IMR-90 (cell line): ENCODE data around the gene ADAMTS14. TPM values are rescaled to one million over a fixed set of nuclear protein-coding genes. Genes with fewer than 3 reads are reported as not detected.

Source experiments
- ATAC-seq: fragments of 200-7000 bp; cut with Tn5 transposase; 2 replicates; pipeline ENCODE4 v1.9.1; 2020; ENCODE audit warnings: low read depth, mild to moderate bottlenecking, moderate library complexity
- BruUV-seq: library from RNA; stranded (reverse); fragments of 400-500 nt; replicated peaks from 2 replicates; lab custom pipeline; 2021; lab: Mats Ljungman, UMichigan
- CTCF ChIA-PET: fragments of 300-600 bp; formaldehyde crosslinking; extraction: SDS; loops from one replicate; lab custom pipeline; 2021; ENCODE audit warnings: antibody characterized with exemption; lab: Yijun Ruan, JAX
- POLR2A ChIA-PET: fragments of 300-600 bp; sonication (Branson Sonifier 250); formaldehyde crosslinking; loops from one replicate; lab custom pipeline; 2022; ENCODE audit warnings: antibody characterized with exemption; ENCODE audit not compliant: unreplicated experiment; lab: Charles Lee
- DNase-seq: peaks from one replicate; pipeline ENCODE4 v3.0.0; 2013
- H2AFZ ChIP-seq: replicated peaks from 2 replicates; pipeline ENCODE3; 2013; ENCODE audit warnings: low read length, mild to moderate bottlenecking; ENCODE audit not compliant: poor library complexity
- H2AK5ac ChIP-seq: 2 replicates; pipeline ENCODE4 v1.6.1; 2013; ENCODE audit warnings: low read depth, low read length, inconsistent platforms
- H2AK9ac ChIP-seq: replicated peaks from 2 replicates; pipeline ENCODE3; 2013; ENCODE audit warnings: mild to moderate bottlenecking, low read depth, low read length, moderate library complexity; ENCODE audit not compliant: poor library complexity
- H2BK120ac ChIP-seq: 2 replicates; pipeline ENCODE4 v1.6.1; 2013; ENCODE audit warnings: low read depth, low read length, inconsistent platforms
- H2BK15ac ChIP-seq: 3 replicates; pipeline ENCODE4 v1.6.1; 2013; ENCODE audit warnings: low read depth, low read length, inconsistent platforms
- H2BK20ac ChIP-seq: 2 replicates; pipeline ENCODE4 v1.6.1; 2013; ENCODE audit warnings: low read depth, mild to moderate bottlenecking, inconsistent platforms, low read length, moderate library complexity
- H2BK5ac ChIP-seq: 2 replicates; pipeline ENCODE4 v1.6.1; 2013; ENCODE audit warnings: mild to moderate bottlenecking, low read depth, low read length, inconsistent platforms; ENCODE audit not compliant: poor library complexity, severe bottlenecking
- H3K14ac ChIP-seq: replicated peaks from 2 replicates; pipeline ENCODE4 v1.6.1; 2013; ENCODE audit warnings: low read depth, low read length, inconsistent platforms
- H3K18ac ChIP-seq: 2 replicates; pipeline ENCODE4 v1.6.1; 2013; ENCODE audit warnings: low read depth, low read length, control low read depth
- H3K23ac ChIP-seq: 2 replicates; pipeline ENCODE4 v1.6.1; 2013; ENCODE audit warnings: low read depth, low read length, inconsistent platforms
- H3K27ac ChIP-seq: 2 replicates; pipeline ENCODE4 v1.5.1; 2013; ENCODE audit warnings: mild to moderate bottlenecking, control low read depth, low read length; ENCODE audit not compliant: insufficient read depth
- H3K27me3 ChIP-seq: 2 replicates; pipeline ENCODE4 v1.6.1; 2013; ENCODE audit warnings: low read length; ENCODE audit not compliant: control insufficient read depth, insufficient read depth
- H3K36me3 ChIP-seq: 2 replicates; pipeline ENCODE4 v1.6.1; 2013; ENCODE audit warnings: low read length, mixed read lengths; ENCODE audit not compliant: control insufficient read depth, insufficient read depth
- H3K4ac ChIP-seq: 2 replicates; pipeline ENCODE4 v1.6.1; 2013; ENCODE audit warnings: low read depth, low read length, inconsistent platforms
- H3K4me1 ChIP-seq: 2 replicates; pipeline ENCODE4 v1.6.1; 2013; ENCODE audit warnings: low read length, mixed read lengths; ENCODE audit not compliant: control insufficient read depth, insufficient read depth
- H3K4me2 ChIP-seq: 2 replicates; pipeline ENCODE4 v1.6.1; 2013; ENCODE audit warnings: low read depth, mild to moderate bottlenecking, control low read depth, low read length, moderate library complexity
- H3K4me3 ChIP-seq: 2 replicates; pipeline ENCODE4 v1.5.1; 2013; ENCODE audit warnings: low read depth, mild to moderate bottlenecking, control low read depth, low read length, moderate library complexity; ENCODE audit not compliant: insufficient read depth
- H3K56ac ChIP-seq: 2 replicates; pipeline ENCODE4 v1.6.1; 2013; ENCODE audit warnings: low read length, inconsistent platforms; ENCODE audit not compliant: insufficient read depth; ENCODE audit errors: extremely low read depth
- H3K79me1 ChIP-seq, 2 experiments: 2 replicates each; pipeline ENCODE4 v1.6.1; 2013; ENCODE audit warnings: low read length in 2 of 2, inconsistent platforms in 1 of 2, low read depth in 1 of 2
- H3K9ac ChIP-seq: 2 replicates; pipeline ENCODE4 v1.6.1; 2013; ENCODE audit warnings: low read depth, low read length, control low read depth
- H3K9me1 ChIP-seq: 2 replicates; pipeline ENCODE4 v1.6.1; 2013; ENCODE audit warnings: low read length, inconsistent platforms; ENCODE audit not compliant: insufficient read depth
- H3K9me3 ChIP-seq: 2 replicates; pipeline ENCODE4 v1.6.1; 2013; ENCODE audit warnings: low read length; ENCODE audit not compliant: control insufficient read depth, insufficient read depth
- H4K20me1 ChIP-seq: 2 replicates; pipeline ENCODE4 v1.6.1; 2013; ENCODE audit warnings: low read length, inconsistent platforms; ENCODE audit not compliant: insufficient read depth
- H4K5ac ChIP-seq: 2 replicates; pipeline ENCODE4 v1.6.1; 2013; ENCODE audit warnings: mild to moderate bottlenecking, low read depth, low read length, control low read depth
- H4K8ac ChIP-seq, 2 experiments: 2 replicates each; pipeline ENCODE4 v1.6.1; 2013; ENCODE audit warnings: low read depth in 2 of 2, low read length in 2 of 2, control low read depth in 1 of 2, inconsistent platforms in 1 of 2
- H4K91ac ChIP-seq: 2 replicates; pipeline ENCODE4 v1.6.1; 2013; ENCODE audit warnings: low read depth, low read length, inconsistent platforms; ENCODE audit not compliant: insufficient read depth
- BHLHE40 ChIP-seq: fragments of 150-350 bp; IDR thresholded peaks from 2 replicates; pipeline ENCODE4 v1.6.1; 2016; ENCODE audit warnings: mild to moderate bottlenecking, low read depth, low read length
- MAZ ChIP-seq: IDR thresholded peaks from 2 replicates; pipeline ENCODE4 v1.6.1; 2012; ENCODE audit warnings: low read depth, mild to moderate bottlenecking, low read length, improper control_type of control experiment, moderate library complexity, borderline replicate concordance
- RFX5 ChIP-seq: IDR thresholded peaks from 2 replicates; pipeline ENCODE4 v1.8.0; 2012; ENCODE audit warnings: low read depth, mild to moderate bottlenecking, low read length, moderate library complexity
- WGBS, 2 experiments: methylation state at CpG; one replicate each; pipeline versions ENCODE4 v1.1.5 to v1.1.7; 2013; ENCODE audit warnings: missing lambda C conversion rate in 2 of 2; ENCODE audit not compliant: insufficient read length in 1 of 2; ENCODE audit errors: extremely low coverage in 2 of 2; 5-methylcytosine and 5-hydroxymethylcytosine counted together
- dilution Hi-C: fragments of 300-500 bp; cut with HindIII; formaldehyde crosslinking; loops from one replicate; pipeline ENCODE4 v1.14.3; 2018; ENCODE audit warnings: low sequenced_read_pairs; ENCODE audit not compliant: unreplicated experiment
- in situ Hi-C: fragments of 300-500 bp; cut with MboI; formaldehyde crosslinking; loops from 3 replicates; pipeline ENCODE4 v1.14.3; 2019; ENCODE audit warnings: low sequenced_read_pairs, inconsistent platforms, mixed read lengths
- intact Hi-C: fragments of 100-400 bp; cut with micrococcal nuclease; formaldehyde crosslinking; loops from 2 replicates; pipeline ENCODE4 v1.10.0; 2022
- polyA plus RNA-seq, 3 experiments: library from polyadenylated mRNA; depleted of rRNA; stranded (reverse); fragments of >200 nt; gene quantifications; 2 replicates each; pipeline ENCODE4 v1.2.3, GENCODE V29; 2012; ENCODE audit warnings: low replicate concordance in 1 of 3
- total RNA-seq: library from RNA; depleted of rRNA; stranded (reverse); fragments of >200 nt; gene quantifications from 2 replicates; pipeline ENCODE4 v1.2.3, GENCODE V29; 2012
- TF ChIP-seq, protein P1 (sequence below): fragments of 150-350 bp; IDR thresholded peaks from 2 replicates; pipeline ENCODE4 v1.6.1; 2017; ENCODE audit warnings: mild to moderate bottlenecking, antibody characterized with exemption, low read length, low read depth

Gene ADAMTS14
- total and polyA plus RNA-seq, 2 of the 4 experiments (the other 2 are of a cell fraction), result under 0.01 to 0.31 TPM

DNA sequence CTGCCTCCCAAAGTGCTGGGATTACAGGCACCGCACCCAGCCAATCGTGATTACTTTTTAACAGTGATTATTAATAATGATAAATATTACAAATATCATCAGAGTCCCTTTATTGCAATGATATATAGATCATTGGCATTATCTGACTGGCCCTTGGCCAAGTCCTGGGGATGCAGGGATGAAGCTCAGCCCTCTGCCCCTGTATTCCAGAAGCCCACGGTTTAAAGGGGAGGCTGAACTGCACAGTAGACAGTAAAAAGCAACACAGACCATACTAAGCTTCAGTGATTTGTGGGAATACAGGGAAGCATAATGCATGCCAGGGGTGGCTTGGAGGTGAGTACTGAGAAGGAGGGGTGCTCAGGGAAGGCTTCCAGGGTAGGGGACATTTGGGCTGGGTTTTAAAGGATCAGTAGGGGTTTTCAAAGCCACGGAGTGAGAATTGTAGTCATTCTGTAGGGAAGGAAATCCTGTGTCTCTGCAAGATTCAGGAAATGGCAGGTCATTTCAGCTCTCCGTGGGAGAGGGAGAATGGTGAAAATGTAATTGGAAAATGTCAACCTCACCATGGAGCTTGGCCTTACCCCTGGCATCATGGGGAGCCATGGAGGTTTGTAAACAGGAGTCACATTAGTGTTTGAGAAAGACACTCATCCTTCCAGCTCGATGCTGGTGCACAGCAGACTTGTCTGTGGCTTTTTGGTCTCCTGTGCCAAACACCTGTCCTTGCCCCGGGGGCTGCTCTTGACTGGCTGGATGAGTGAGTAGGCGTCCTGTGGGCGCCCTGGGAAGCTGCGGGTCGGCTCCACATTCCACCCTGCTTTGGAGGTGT is 8.8 kb downstream of the ADAMTS14 start:
- no peak overlapping the region for H4K91ac ChIP-seq
- H3K9ac ChIP-seq, result no peak overlapping the region
- no peak overlapping the region for H4K5ac ChIP-seq
- TF ChIP-seq, protein P1, sequence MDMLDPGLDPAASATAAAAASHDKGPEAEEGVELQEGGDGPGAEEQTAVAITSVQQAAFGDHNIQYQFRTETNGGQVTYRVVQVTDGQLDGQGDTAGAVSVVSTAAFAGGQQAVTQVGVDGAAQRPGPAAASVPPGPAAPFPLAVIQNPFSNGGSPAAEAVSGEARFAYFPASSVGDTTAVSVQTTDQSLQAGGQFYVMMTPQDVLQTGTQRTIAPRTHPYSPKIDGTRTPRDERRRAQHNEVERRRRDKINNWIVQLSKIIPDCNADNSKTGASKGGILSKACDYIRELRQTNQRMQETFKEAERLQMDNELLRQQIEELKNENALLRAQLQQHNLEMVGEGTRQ, result no peak
- TF ChIP-seq MAZ (no peak), BHLHE40 (no peak), RFX5 (no peak)
- ChIA-PET POLR2A (no interaction called here), CTCF (interaction anchor here (0.7 kb wide), 1 partner anchor 74 kb away, joined by 3 read pairs; no protein-coding TSS in a partner anchor)
- no peak for ATAC-seq
- H3K14ac ChIP-seq, result no peak overlapping the region
- no peaks in the 10 kb centered on the region for H3K9me1 ChIP-seq
- intact Hi-C loops (no loop called here), dilution Hi-C loops (no loop called here), in situ Hi-C loops (no loop called here)
- H2AK5ac ChIP-seq, result no peak overlapping the region
- no peak overlapping the region for H2AFZ ChIP-seq
- no peaks in the 10 kb centered on the region for H3K36me3 ChIP-seq
- H2AK9ac ChIP-seq, result no peak overlapping the region
- no peak for DNase-seq
- no TSS peak for BruUV-seq
- H4K8ac ChIP-seq, result no peak overlapping the region
- H3K27me3 ChIP-seq, result peaks cover 7% of the 10 kb centered on the region
- no peak overlapping the region for H2BK20ac ChIP-seq
- H3K4me1 ChIP-seq, result no peaks in the 10 kb centered on the region
- no peak overlapping the region for H3K4ac ChIP-seq
- H2BK5ac ChIP-seq, result no peak overlapping the region
- 60% methylated on average over 1 of the region's 11 CpGs; no CpG with 5 or more reads in 1 of the 2 experiments for WGBS, 2 experiments
- no peaks in the 10 kb centered on the region; the same call in 1 of the 2 replicates for H4K20me1 ChIP-seq
- no peak overlapping the region for H3K4me3 ChIP-seq
- no peak overlapping the region for H2BK15ac ChIP-seq
- H3K79me1 ChIP-seq, result no peaks in the 10 kb centered on the region
- no peak overlapping the region for H3K56ac ChIP-seq
- H2BK120ac ChIP-seq, result no peak overlapping the region
- no peaks in the 10 kb centered on the region for H3K9me3 ChIP-seq
- H3K4me2 ChIP-seq, result no peak overlapping the region
- H3K27ac ChIP-seq, result no peak overlapping the region
- H3K18ac ChIP-seq, result no peak overlapping the region
- H3K23ac ChIP-seq, result no peak overlapping the region
